Measurements from ENCODE around the gene PRR9. TPM values are rescaled to one million over a fixed set of nuclear protein-coding genes. Genes with fewer than 3 reads are reported as not detected.
"Not testable (repeated sequence)": the region's sequence is repeated elsewhere in the genome, so short reads cannot be mapped to it uniquely, and the experiment has no call there.

The PRR9 gene
- 8.2 TPM for total RNA-seq (ENCODE audit: insufficient read depth, low replicate concordance)

- DNase-seq (ENCODE audit: low spot score): no peak
Measured at GRCh38 chr1:153217212-153217611, at the start of gene PRR9. Gene PRR9, plus strand, starts transcription at chr1:153217584. Its CDS starts 561 bp downstream, at chr1:153218145.

- DNase-seq (ENCODE audit: low spot score): no peak
Measured at GRCh38 chr1:153168686-153169085, 48.7 kb upstream of the PRR9 start.

GRCh38 chr1:153174624-153175023 lies 42.8 kb upstream of the PRR9 start:
- peak; percentile 65 for DNase-seq (ENCODE audit: low spot score)

- DNase-seq (ENCODE audit: low spot score): no peak
Measured at GRCh38 chr1:153178922-153179321, 38.5 kb upstream of the PRR9 start.

- no peak for DNase-seq (ENCODE audit: low spot score)
Measured at GRCh38 chr1:153180556-153180955, 36.8 kb upstream of the PRR9 start.

GRCh38 chr1:153188301-153188700 lies 29.1 kb upstream of the PRR9 start:
- not testable (repeated sequence) for DNase-seq (ENCODE audit: low spot score)

- DNase-seq (ENCODE audit: low spot score): no peak
Measured at GRCh38 chr1:153190373-153190772, 27.0 kb upstream of the PRR9 start.

- DNase-seq (ENCODE audit: low spot score): peak; percentile 8
Measured at GRCh38 chr1:153192697-153193096, 24.7 kb upstream of the PRR9 start.

GRCh38 chr1:153194331-153195050 lies 22.9 kb upstream of the PRR9 start:
- DNase-seq (ENCODE audit: low spot score): no peak

- no peak for DNase-seq (ENCODE audit: low spot score)
Measured at GRCh38 chr1:153195216-153195615, 22.2 kb upstream of the PRR9 start.

- no peak for DNase-seq (ENCODE audit: low spot score)
Measured at GRCh38 chr1:153202006-153202405, 15.4 kb upstream of the PRR9 start.

GRCh38 chr1:153203130-153203529 lies 14.3 kb upstream of the PRR9 start, which contains the start of gene LELP1:
Gene LELP1, plus strand, starts transcription at chr1:153203430. Its CDS starts 1,278 bp downstream, at chr1:153204708.
- no peak for DNase-seq (ENCODE audit: low spot score)

- DNase-seq (ENCODE audit: low spot score): no peak
Measured at GRCh38 chr1:153206631-153207030, 10.8 kb upstream of the PRR9 start.

GRCh38 chr1:153210206-153210605 lies 7.2 kb upstream of the PRR9 start:
- no peak for DNase-seq (ENCODE audit: low spot score)

- no peak for DNase-seq (ENCODE audit: low spot score)
Measured at GRCh38 chr1:153212201-153212600, 5.2 kb upstream of the PRR9 start.

- DNase-seq (ENCODE audit: low spot score): no peak
Measured at GRCh38 chr1:153213519-153213918, 3.9 kb upstream of the PRR9 start.

- no peak for DNase-seq (ENCODE audit: low spot score)
Measured at GRCh38 chr1:153217744-153218416, 496 bp downstream of the PRR9 start.

- peak; percentile 76 for DNase-seq (ENCODE audit: low spot score)
Measured at GRCh38 chr1:153220606-153221303, 3.4 kb downstream of the PRR9 start.

GRCh38 chr1:153223040-153223891 lies 5.9 kb downstream of the PRR9 start:
- DNase-seq (ENCODE audit: low spot score): peak; percentile 56

- DNase-seq (ENCODE audit: low spot score): no peak
Measured at GRCh38 chr1:153227810-153228209, 10.4 kb downstream of the PRR9 start.

- DNase-seq (ENCODE audit: low spot score): no peak
Measured at GRCh38 chr1:153228491-153228890, 11.1 kb downstream of the PRR9 start.
